B cell (primary cell): Measurements from ENCODE around the gene CLEC4G.

Experiments
- EZH2 ChIP-seq: IDR thresholded peaks from 2 replicates; pipeline ENCODE4 v1.6.1; 2012; ENCODE audit warnings: borderline replicate concordance, low read depth, mild to moderate bottlenecking, moderate library complexity, low read length; ENCODE audit not compliant: insufficient read depth, poor library complexity, severe bottlenecking
- TF ChIP-seq, protein P1 (sequence below): fragments of 200-600 bp; IDR thresholded peaks from one replicate; pipeline ENCODE4 v1.8.0; 2022; ENCODE audit warnings: antibody characterized with exemption, mild to moderate bottlenecking

DNA sequence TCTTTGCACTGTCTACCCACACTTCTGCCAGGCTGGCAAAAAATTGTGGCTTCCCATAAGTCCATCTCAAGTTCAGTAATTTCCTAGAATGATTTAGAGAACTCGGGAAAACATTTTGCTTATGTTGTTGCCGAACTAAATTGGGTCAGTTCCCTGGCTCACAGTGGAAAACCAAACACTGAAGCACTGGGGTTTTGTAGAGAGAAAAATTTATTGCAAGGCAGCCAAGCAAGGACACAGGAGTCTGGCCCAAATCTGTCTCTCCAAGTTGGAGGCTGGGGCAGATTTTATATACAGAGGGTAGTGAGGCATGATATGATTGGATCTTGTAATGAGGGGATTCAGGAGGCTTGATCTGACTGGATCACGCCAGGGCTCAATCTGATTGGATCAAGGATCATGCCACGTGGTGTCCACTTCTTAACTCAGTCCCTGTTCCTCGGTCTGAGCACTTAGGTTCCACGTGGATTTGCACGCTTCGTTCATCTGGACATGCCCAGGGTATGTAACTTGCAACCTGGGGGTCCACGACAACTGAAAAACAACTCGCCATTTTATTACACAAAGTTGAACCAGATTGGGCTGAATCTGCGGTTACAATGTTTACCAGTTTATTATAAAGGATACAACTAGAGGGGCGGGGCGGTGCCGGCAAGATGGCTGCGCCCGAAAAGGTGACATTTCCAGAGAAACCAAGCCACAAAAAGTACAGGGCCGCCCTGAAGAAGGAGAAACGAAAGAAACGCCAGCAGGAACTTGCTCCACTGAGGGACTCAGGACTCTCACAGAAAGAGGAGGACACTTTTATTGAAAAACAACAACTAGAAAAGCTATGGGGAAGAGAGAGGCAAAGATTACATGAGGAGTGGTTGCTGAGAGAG lies 8.1 kb upstream of the CLEC4G start:
- TF ChIP-seq, protein P1, sequence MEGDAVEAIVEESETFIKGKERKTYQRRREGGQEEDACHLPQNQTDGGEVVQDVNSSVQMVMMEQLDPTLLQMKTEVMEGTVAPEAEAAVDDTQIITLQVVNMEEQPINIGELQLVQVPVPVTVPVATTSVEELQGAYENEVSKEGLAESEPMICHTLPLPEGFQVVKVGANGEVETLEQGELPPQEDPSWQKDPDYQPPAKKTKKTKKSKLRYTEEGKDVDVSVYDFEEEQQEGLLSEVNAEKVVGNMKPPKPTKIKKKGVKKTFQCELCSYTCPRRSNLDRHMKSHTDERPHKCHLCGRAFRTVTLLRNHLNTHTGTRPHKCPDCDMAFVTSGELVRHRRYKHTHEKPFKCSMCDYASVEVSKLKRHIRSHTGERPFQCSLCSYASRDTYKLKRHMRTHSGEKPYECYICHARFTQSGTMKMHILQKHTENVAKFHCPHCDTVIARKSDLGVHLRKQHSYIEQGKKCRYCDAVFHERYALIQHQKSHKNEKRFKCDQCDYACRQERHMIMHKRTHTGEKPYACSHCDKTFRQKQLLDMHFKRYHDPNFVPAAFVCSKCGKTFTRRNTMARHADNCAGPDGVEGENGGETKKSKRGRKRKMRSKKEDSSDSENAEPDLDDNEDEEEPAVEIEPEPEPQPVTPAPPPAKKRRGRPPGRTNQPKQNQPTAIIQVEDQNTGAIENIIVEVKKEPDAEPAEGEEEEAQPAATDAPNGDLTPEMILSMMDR, result no peak
- TF ChIP-seq EZH2, result no peak
